ENCODE results near the gene TMEM94. TPM values are rescaled to one million over a fixed set of nuclear protein-coding genes. Genes with fewer than 3 reads are reported as not detected.
"Not testable (repeated sequence)": the region's sequence is repeated elsewhere in the genome, so short reads cannot be mapped to it uniquely, and the experiment has no call there.

TMEM94 gene
- total RNA-seq, 1 donor from 2014 or later = 43.2 TPM

GRCh38 chr17:75518983-75519537 lies 62.6 kb downstream of the TMEM94 start:
- no peak overlapping the region for H3K4me3 ChIP-seq
- intact Hi-C loops (cut with DNase I) = loop anchor here (5.0 kb wide), 1 partner anchor 92 kb away; no protein-coding TSS in a partner anchor
- no peaks in the 10 kb centered on the region for H3K27me3 ChIP-seq
- no peak overlapping the region for H3K27ac ChIP-seq
- H3K36me3 ChIP-seq = peaks cover 0 to 10% of the 10 kb centered on the region in 2 donors
- no peak for DNase-seq (ENCODE audit: extremely low spot score in 2 of 2)
- no peaks in the 10 kb centered on the region for H3K9me3 ChIP-seq
- TF ChIP-seq CTCF (IDR thresholded peaks at IDR 0.05) (no peak), POLR2AphosphoS5 (IDR thresholded peaks at IDR 0.05; ENCODE audit: insufficient read depth in 1 of 2, low read depth in 1 of 2) (no peak), POLR2A (IDR thresholded peaks at IDR 0.05) (no peak)
- peaks cover 28% of the 10 kb centered on the region for H3K4me1 ChIP-seq

- not testable (repeated sequence) for H3K9me3 ChIP-seq; H3K4me3 ChIP-seq; H3K27me3 ChIP-seq; H3K27ac ChIP-seq; DNase-seq (ENCODE audit: extremely low spot score in 2 of 2)
- peaks cover 32% of the 10 kb centered on the region for H3K4me1 ChIP-seq
- peaks cover 0 to 10% of the 10 kb centered on the region in 2 donors for H3K36me3 ChIP-seq
- intact Hi-C loops (cut with DNase I) = loop anchor here (5.0 kb wide), 1 partner anchor 67 kb away; the partner anchor contains the start of gene MYO15B
Measured at GRCh38 chr17:75520413-75520812, 64.0 kb downstream of the TMEM94 start.

- no peak for DNase-seq (ENCODE audit: extremely low spot score in 2 of 2)
- H3K9me3 ChIP-seq = no peaks in the 10 kb centered on the region
- no peak overlapping the region for H3K27ac ChIP-seq
- H3K4me3 ChIP-seq = no peak overlapping the region
- TF ChIP-seq POLR2AphosphoS5 (IDR thresholded peaks at IDR 0.05; ENCODE audit: insufficient read depth in 1 of 2, low read depth in 1 of 2) (no peak), POLR2A (IDR thresholded peaks at IDR 0.05) (no peak), CTCF (IDR thresholded peaks at IDR 0.05) (no peak)
- peaks cover 0 to 10% of the 10 kb centered on the region in 2 donors for H3K36me3 ChIP-seq
- H3K4me1 ChIP-seq = peaks cover 37% of the 10 kb centered on the region
- H3K27me3 ChIP-seq = no peaks in the 10 kb centered on the region
- intact Hi-C loops (cut with DNase I) = loop anchor here (5.0 kb wide), 1 partner anchor 66 kb away; the partner anchor contains the start of gene MYO15B
Measured at GRCh38 chr17:75521290-75521689, 64.9 kb downstream of the TMEM94 start.

GRCh38 chr17:75521951-75522727 lies 65.7 kb downstream of the TMEM94 start:
- Histone ChIP-seq H3K27me3 (no peaks in the 10 kb centered on the region), H3K4me3 (no peak overlapping the region), H3K27ac (no peak overlapping the region), H3K4me1 (peaks cover 40% of the 10 kb centered on the region), H3K9me3 (no peaks in the 10 kb centered on the region), H3K36me3 (peaks cover 0 to 10% of the 10 kb centered on the region in 2 donors)
- intact Hi-C loops (cut with DNase I) = loop anchor here (5.0 kb wide), 1 partner anchor 65 kb away; the partner anchor contains the start of gene MYO15B
- DNase-seq (ENCODE audit: extremely low spot score in 2 of 2) = no peak
- TF ChIP-seq POLR2A (IDR thresholded peaks at IDR 0.05) = no peak
- no peak for TF ChIP-seq POLR2AphosphoS5 (IDR thresholded peaks at IDR 0.05; ENCODE audit: insufficient read depth in 1 of 2, low read depth in 1 of 2)
- no peak for TF ChIP-seq CTCF (IDR thresholded peaks at IDR 0.05)

GRCh38 chr17:75523647-75524046 lies 67.2 kb downstream of the TMEM94 start:
- TF ChIP-seq POLR2A (IDR thresholded peaks at IDR 0.05) = no peak
- TF ChIP-seq POLR2AphosphoS5 (IDR thresholded peaks at IDR 0.05; ENCODE audit: insufficient read depth in 1 of 2, low read depth in 1 of 2) = no peak
- TF ChIP-seq CTCF (IDR thresholded peaks at IDR 0.05) = no peak
- Histone ChIP-seq H3K27ac (no peak overlapping the region), H3K9me3 (no peaks in the 10 kb centered on the region), H3K4me1 (peaks cover 28% of the 10 kb centered on the region), H3K4me3 (no peak overlapping the region), H3K27me3 (no peaks in the 10 kb centered on the region), H3K36me3 (peaks cover 0 to 10% of the 10 kb centered on the region in 2 donors)
- no peak for DNase-seq (ENCODE audit: extremely low spot score in 2 of 2)
- intact Hi-C loops (cut with DNase I) = loop anchor here (5.0 kb wide), 1 partner anchor 64 kb away; the partner anchor contains the start of gene MYO15B

Measured in vagina (tissue), 2 donors.